Breast epithelium (tissue), 4 donors: ENCODE results near the gene UPF3A. TPM values are rescaled to one million over a fixed set of nuclear protein-coding genes. Genes with fewer than 3 reads are reported as not detected.

ENCODE experiments used
- DNase-seq, 2 donors: peaks; one replicate each; pipeline ENCODE4 v3.0.0-alpha.2; 2019; ENCODE audit warnings: low spot score in 2 of 2
- H3K27ac ChIP-seq, 2 donors: fragments of 200-600 bp; sonication (generic) in 1 of 2; one replicate each; pipeline ENCODE4 v1.5.1; 2016 to 2019; ENCODE audit warnings: mild to moderate bottlenecking in 1 of 2
- H3K27me3 ChIP-seq, 2 donors: fragments of 200-600 bp; sonication (generic) in 1 of 2; one replicate each; pipeline versions ENCODE4 v1.5.1 to v1.6.0; 2017 to 2019; ENCODE audit warnings: control low read depth in 1 of 2, mild to moderate bottlenecking in 1 of 2
- H3K36me3 ChIP-seq: fragments of 200-600 bp; one replicate; pipeline ENCODE4 v1.5.1; 2019
- H3K4me1 ChIP-seq, 2 donors: fragments of 200-600 bp; sonication (generic); one replicate each; pipeline ENCODE4 v1.5.1; 2016 to 2019; ENCODE audit warnings: control low read depth in 1 of 2
- H3K4me3 ChIP-seq, 3 donors: fragments of 200-600 bp; sonication (generic); 1 replicate in 2 of 3; 2 replicates in 1 of 3; pipeline ENCODE4 v1.5.1; 2016 to 2019; ENCODE audit warnings: mild to moderate bottlenecking in 3 of 3, moderate library complexity in 2 of 3
- H3K9me3 ChIP-seq, 2 donors: fragments of 200-600 bp; sonication (generic) in 1 of 2; one replicate each; pipeline ENCODE4 v1.5.1; 2016 to 2019; ENCODE audit warnings: control low read depth in 1 of 2
- POLR2A ChIP-seq: fragments of 450-650 bp; IDR thresholded peaks from one replicate; pipeline ENCODE4 v1.6.1; 2016; ENCODE audit warnings: antibody characterized with exemption, mild to moderate bottlenecking, moderate library complexity
- POLR2AphosphoS5 ChIP-seq, 3 donors: sonication (generic); formaldehyde crosslinking; IDR thresholded peaks; one replicate each; pipeline ENCODE4 v1.6.1; 2017; ENCODE audit warnings: antibody characterized with exemption in 3 of 3
- intact Hi-C: fragments of 100-400 bp; cut with DNase I; formaldehyde crosslinking; loops from one replicate; pipeline ENCODE4 v1.15.1; 2023; ENCODE audit warnings: low total_unique reads
- total RNA-seq, 3 donors: library from RNA; depleted of rRNA; stranded (reverse); fragments of >200 nt; gene quantifications; one replicate each; pipeline ENCODE4 v1.1.0, GENCODE V29; 2016
- TF ChIP-seq, protein P1 (sequence below), 3 donors: fragments of 450-650 bp; IDR thresholded peaks; one replicate each; pipeline ENCODE4 v1.5.1; 2016 to 2017; ENCODE audit warnings: antibody characterized with exemption in 3 of 3, mild to moderate bottlenecking in 3 of 3, moderate library complexity in 3 of 3

Gene UPF3A, protein sequence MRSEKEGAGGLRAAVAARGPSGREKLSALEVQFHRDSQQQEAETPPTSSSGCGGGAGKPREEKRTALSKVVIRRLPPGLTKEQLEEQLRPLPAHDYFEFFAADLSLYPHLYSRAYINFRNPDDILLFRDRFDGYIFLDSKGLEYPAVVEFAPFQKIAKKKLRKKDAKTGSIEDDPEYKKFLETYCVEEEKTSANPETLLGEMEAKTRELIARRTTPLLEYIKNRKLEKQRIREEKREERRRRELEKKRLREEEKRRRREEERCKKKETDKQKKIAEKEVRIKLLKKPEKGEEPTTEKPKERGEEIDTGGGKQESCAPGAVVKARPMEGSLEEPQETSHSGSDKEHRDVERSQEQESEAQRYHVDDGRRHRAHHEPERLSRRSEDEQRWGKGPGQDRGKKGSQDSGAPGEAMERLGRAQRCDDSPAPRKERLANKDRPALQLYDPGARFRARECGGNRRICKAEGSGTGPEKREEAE
- total RNA-seq: 10 to 100 TPM; 48.5 to 52.8 (median 49.6) TPM

DNA sequence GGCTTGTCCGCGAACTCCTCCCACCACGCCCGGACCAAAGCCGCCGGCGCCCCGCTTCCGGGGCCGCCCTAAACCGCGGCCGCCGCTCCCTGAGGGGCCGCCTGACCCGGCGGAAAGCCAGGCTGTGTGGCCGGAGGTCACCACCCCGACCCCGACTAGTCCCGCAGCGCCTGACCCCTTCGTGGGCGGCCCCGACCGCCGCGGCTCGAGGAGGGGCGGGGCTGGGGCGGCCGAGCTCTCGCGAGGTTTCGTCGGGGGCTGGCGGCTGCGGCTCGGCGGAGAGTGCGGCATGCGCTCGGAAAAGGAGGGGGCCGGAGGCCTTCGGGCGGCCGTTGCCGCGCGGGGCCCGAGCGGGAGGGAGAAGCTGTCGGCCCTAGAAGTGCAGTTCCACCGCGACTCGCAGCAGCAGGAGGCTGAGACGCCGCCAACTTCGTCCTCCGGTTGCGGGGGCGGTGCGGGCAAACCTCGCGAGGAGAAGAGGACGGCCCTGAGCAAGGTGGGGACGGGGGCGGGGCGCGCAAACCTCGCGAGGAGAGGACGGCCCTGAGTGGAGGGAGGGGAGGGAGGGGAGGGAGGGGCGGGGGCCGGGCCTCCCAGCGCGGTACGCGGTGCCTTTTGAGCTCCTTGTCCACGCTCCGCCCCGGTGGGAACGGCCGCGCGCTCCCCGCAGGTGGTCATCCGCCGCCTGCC lies at the start of gene UPF3A:
Gene UPF3A, plus strand, starts transcription at position 251 of the 690 bp plus-strand sequence. Its CDS starts 39 bp downstream, at position 290.
- H3K27ac ChIP-seq: peak within 1 kb of the TSS; percentile 96 to 98
- no peaks in the 10 kb centered on the region for H3K27me3 ChIP-seq
- DNase-seq: peak; percentile 85 to 91
- intact Hi-C loops: no loop called here
- no peaks in the 10 kb centered on the region for H3K9me3 ChIP-seq
- TF ChIP-seq POLR2A (peak; percentile 68), POLR2AphosphoS5 (IDR thresholded peaks at IDR 0.05) (peak; percentile 66 to 80 (median 78))
- TF ChIP-seq, protein P1, sequence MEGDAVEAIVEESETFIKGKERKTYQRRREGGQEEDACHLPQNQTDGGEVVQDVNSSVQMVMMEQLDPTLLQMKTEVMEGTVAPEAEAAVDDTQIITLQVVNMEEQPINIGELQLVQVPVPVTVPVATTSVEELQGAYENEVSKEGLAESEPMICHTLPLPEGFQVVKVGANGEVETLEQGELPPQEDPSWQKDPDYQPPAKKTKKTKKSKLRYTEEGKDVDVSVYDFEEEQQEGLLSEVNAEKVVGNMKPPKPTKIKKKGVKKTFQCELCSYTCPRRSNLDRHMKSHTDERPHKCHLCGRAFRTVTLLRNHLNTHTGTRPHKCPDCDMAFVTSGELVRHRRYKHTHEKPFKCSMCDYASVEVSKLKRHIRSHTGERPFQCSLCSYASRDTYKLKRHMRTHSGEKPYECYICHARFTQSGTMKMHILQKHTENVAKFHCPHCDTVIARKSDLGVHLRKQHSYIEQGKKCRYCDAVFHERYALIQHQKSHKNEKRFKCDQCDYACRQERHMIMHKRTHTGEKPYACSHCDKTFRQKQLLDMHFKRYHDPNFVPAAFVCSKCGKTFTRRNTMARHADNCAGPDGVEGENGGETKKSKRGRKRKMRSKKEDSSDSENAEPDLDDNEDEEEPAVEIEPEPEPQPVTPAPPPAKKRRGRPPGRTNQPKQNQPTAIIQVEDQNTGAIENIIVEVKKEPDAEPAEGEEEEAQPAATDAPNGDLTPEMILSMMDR (IDR thresholded peaks at IDR 0.05): no peak
- H3K4me3 ChIP-seq: peak within 1 kb of the TSS; percentile 72 to 77 (median 76)
- no peaks in the 10 kb centered on the region for H3K36me3 ChIP-seq
- H3K4me1 ChIP-seq: peaks cover 3 to 8% of the 10 kb centered on the region in 2 donors

DNA sequence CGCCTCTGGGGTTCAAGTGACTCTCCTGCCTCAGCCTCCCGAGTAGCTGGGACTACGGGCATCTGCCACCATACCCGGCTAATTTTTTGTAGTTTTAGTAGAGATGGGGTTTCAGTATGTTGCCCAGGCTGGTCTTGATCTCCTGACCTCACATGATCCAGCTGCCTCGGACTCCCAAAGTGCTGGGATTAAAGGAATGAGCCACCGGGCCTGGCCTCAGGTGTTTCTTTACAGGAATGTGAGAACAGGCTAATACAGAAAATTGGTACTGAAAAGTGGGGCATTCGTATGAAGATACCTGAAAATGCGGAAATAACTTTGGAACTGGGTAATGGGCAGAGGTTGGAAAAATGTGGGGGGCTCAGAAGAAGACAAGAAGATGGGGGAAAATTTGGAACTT lies 49.5 kb upstream of the UPF3A start:
- no peaks in the 10 kb centered on the region for H3K36me3 ChIP-seq
- no peak overlapping the region for H3K4me3 ChIP-seq
- intact Hi-C loops: no loop called here
- H3K27ac ChIP-seq: no peak overlapping the region
- H3K9me3 ChIP-seq: no peaks in the 10 kb centered on the region
- TF ChIP-seq POLR2A (no peak), POLR2AphosphoS5 (IDR thresholded peaks at IDR 0.05) (no peak)
- TF ChIP-seq, protein P1 (IDR thresholded peaks at IDR 0.05): no peak
- DNase-seq: no peak
- peaks cover 0 to 2% of the 10 kb centered on the region in 2 donors for H3K4me1 ChIP-seq
- H3K27me3 ChIP-seq: no peaks in the 10 kb centered on the region

DNA sequence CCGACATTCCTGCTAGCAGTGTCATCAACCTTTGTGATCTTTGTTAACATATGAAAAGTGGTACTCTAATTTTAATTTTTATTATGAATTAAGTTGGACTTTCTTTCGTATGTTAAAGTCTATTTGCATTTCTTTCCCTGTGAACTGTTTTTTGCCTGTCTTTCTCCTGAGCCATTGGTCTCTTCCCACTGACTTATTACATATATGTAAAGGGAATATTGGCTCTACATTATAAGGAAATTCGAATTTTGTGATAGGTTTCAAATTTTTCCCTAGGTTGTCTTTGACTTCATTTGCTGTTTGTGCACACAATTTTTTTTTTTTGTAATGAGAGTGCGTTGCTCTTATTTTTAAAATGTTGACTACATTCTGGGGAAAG lies 47.1 kb upstream of the UPF3A start:
- Histone ChIP-seq H3K27me3 (no peaks in the 10 kb centered on the region), H3K4me3 (peak overlapping the region; percentile 69 to 95 (median 88)), H3K4me1 (no peaks in the 10 kb centered on the region), H3K9me3 (no peaks in the 10 kb centered on the region), H3K27ac (peak overlapping the region; percentile 73 to 89), H3K36me3 (no peaks in the 10 kb centered on the region)
- no peak for DNase-seq
- intact Hi-C loops: no loop called here
- TF ChIP-seq, protein P1 (IDR thresholded peaks at IDR 0.05): no peak
- TF ChIP-seq POLR2AphosphoS5 (IDR thresholded peaks at IDR 0.05) (no peak), POLR2A (no peak)

DNA sequence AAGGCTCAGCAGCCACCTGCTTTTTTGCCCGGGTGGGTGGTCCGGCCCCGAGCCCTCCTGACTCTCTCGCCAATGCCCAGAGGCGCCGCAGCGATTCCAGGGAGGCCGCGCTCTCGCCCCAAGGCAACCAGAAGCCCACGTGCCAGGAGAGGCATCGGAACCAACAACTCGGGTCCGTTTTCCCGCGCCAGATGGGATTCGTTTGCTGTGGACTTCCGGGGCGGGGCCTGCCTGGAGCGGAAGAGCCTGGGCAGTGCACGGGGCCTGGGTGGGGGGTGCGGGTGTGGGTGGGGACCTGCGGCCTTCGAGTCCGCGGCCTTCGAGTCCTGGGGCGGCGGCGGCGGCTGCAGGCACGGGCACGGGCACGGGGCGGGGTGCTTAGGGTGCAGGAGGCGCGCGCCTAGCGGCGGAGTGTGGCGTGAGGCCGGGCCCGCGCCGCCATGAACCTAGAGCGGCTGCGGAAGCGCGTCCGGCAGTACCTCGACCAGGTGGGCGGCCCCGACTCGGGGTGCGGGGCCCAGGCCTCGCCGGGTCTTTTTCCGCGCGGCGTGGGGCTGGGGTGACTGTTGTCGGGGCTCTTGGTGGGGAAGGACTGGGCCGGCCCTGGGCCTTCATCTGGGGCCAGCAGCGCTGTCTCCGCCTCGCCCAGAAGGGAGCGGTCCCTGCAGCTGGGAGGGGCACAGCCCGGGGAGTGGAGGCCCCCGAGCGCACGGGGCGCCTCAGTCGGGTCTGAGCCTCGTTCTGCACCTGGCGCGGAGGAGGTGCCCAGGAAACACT lies 46.6 kb upstream of the UPF3A start, which contains the start of gene CDC16:
Gene CDC16, plus strand, starts transcription at position 253 of the 777 bp plus-strand sequence. Its CDS starts 188 bp downstream, at position 441.
- no peaks in the 10 kb centered on the region for H3K4me1 ChIP-seq
- intact Hi-C loops: no loop called here
- no peaks in the 10 kb centered on the region for H3K27me3 ChIP-seq
- TF ChIP-seq, protein P1 (IDR thresholded peaks at IDR 0.05): no peak
- TF ChIP-seq POLR2AphosphoS5 (IDR thresholded peaks at IDR 0.05): peak in 2 of 3 donors; percentile 45 to 61
- TF ChIP-seq POLR2A: no peak
- no peaks in the 10 kb centered on the region for H3K9me3 ChIP-seq
- peak within 1 kb of the TSS; percentile 69 to 95 (median 88) for H3K4me3 ChIP-seq
- H3K27ac ChIP-seq: peak within 1 kb of the TSS; percentile 73 to 89
- DNase-seq: peak; percentile 85 to 91
- no peaks in the 10 kb centered on the region for H3K36me3 ChIP-seq
